Activated CD4-positive, alpha-beta memory T cell treated with anti-CD3 and anti-CD28 coated beads, Interleukin-2, amount 10 ng/mL, durations not matched to agents 7 days and 5 days (primary cell): ENCODE data around the gene RDH13. TPM values are rescaled to one million over a fixed set of nuclear protein-coding genes. Genes with fewer than 3 reads are reported as not detected.
"Not testable (repeated sequence)": the region's sequence is repeated elsewhere in the genome, so short reads cannot be mapped to it uniquely, and the experiment has no call there.

Experiments used
- CTCF ChIA-PET: fragments of 350-600 bp; sonication (Branson Sonifier 250); formaldehyde crosslinking; loops from one replicate; lab custom pipeline; 2021; ENCODE audit warnings: antibody characterized with exemption, inconsistent platforms; lab: Charles Lee
- POLR2A ChIA-PET: fragments of 350-600 bp; sonication (Branson Sonifier 250); formaldehyde crosslinking; loops from one replicate; lab custom pipeline; 2021; ENCODE audit warnings: antibody characterized with exemption; lab: Charles Lee
- DNase-seq: peaks from one replicate; pipeline ENCODE4 v3.0.0-alpha.2; 2020
- H3K27ac Mint-ChIP-seq: one replicate; pipeline ENCODE4 v1.8.0; 2021; ENCODE audit warnings: mild to moderate bottlenecking, mixed read lengths
- H3K27me3 Mint-ChIP-seq: one replicate; pipeline ENCODE4 v1.8.0; 2021; ENCODE audit warnings: mixed read lengths
- H3K36me3 Mint-ChIP-seq: one replicate; pipeline ENCODE4 v1.8.0; 2021; ENCODE audit warnings: low read depth, mixed read lengths
- H3K4me1 Mint-ChIP-seq: one replicate; pipeline ENCODE4 v1.8.0; 2021; ENCODE audit warnings: mixed read lengths
- H3K4me3 Mint-ChIP-seq: one replicate; pipeline ENCODE4 v1.8.0; 2021; ENCODE audit warnings: mild to moderate bottlenecking, mixed read lengths
- H3K9me3 Mint-ChIP-seq: one replicate; pipeline ENCODE4 v1.8.0; 2021; ENCODE audit warnings: mixed read lengths
- total RNA-seq, 2 experiments: library from RNA; stranded (reverse); gene quantifications; one replicate each; pipeline ENCODE4 v1.2.3, GENCODE V29; 2021

Gene RDH13
- total RNA-seq, 2 experiments from 2014 or later, result 15.3 to 15.5 TPM

- H3K27ac Mint-ChIP-seq, POLR2A ChIA-PET, CTCF ChIA-PET, H3K27me3 Mint-ChIP-seq, DNase-seq, H3K4me3 Mint-ChIP-seq: not testable (repeated sequence)
- peaks cover 38% of the 10 kb centered on the region for H3K4me1 Mint-ChIP-seq
- H3K36me3 Mint-ChIP-seq, result peaks cover 52% of the 10 kb centered on the region
- H3K9me3 Mint-ChIP-seq, result peaks cover 39% of the 10 kb centered on the region
Measured at GRCh38 chr19:55008781-55009180, 54.2 kb downstream of the RDH13 start.

- Mint-ChIP-seq H3K4me3 (peak overlapping the region; percentile 5), H3K9me3 (peaks cover 39% of the 10 kb centered on the region), H3K4me1 (peaks cover 38% of the 10 kb centered on the region)
Measured at GRCh38 chr19:55008189-55008588, 54.8 kb downstream of the RDH13 start.

GRCh38 chr19:55007537-55007936, 55.4 kb downstream of the RDH13 start:
- DNase-seq, H3K27me3 Mint-ChIP-seq, CTCF ChIA-PET, POLR2A ChIA-PET, H3K27ac Mint-ChIP-seq: not testable (repeated sequence)
- Mint-ChIP-seq H3K4me1 (peaks cover 38% of the 10 kb centered on the region), H3K4me3 (peak overlapping the region; percentile 67), H3K9me3 (peaks cover 39% of the 10 kb centered on the region), H3K36me3 (peaks cover 54% of the 10 kb centered on the region)

More at GRCh38 chr19:55008189-55008588, 54.8 kb downstream of the RDH13 start:
- CTCF ChIA-PET, H3K27me3 Mint-ChIP-seq, H3K27ac Mint-ChIP-seq, POLR2A ChIA-PET, DNase-seq: not testable (repeated sequence)
- peaks cover 54% of the 10 kb centered on the region for H3K36me3 Mint-ChIP-seq

- peaks cover 54% of the 10 kb centered on the region for H3K36me3 Mint-ChIP-seq
Measured at GRCh38 chr19:55006795-55007194, 56.2 kb downstream of the RDH13 start.

GRCh38 chr19:55005684-55006488, 57.1 kb downstream of the RDH13 start:
- ChIA-PET POLR2A (interaction anchor here (1.0 to 1.3 kb wide), 2 partner anchors 36 to 57 kb away, joined by 3 to 5 read pairs; partner anchors contain the start of gene RDH13), CTCF (interaction anchor here (0.7 kb wide), 1 partner anchor 180 kb away, joined by 3 read pairs; no protein-coding TSS in a partner anchor)
- Mint-ChIP-seq H3K4me3 (peak overlapping the region; percentile 79), H3K36me3 (peaks cover 47% of the 10 kb centered on the region), H3K4me1 (peaks cover 38% of the 10 kb centered on the region), H3K27ac (peak overlapping the region; percentile 85), H3K27me3 (no peaks in the 10 kb centered on the region), H3K9me3 (peaks cover 39% of the 10 kb centered on the region)
- peak; percentile 71 for DNase-seq

More at GRCh38 chr19:55006795-55007194, 56.2 kb downstream of the RDH13 start:
- H3K4me3 Mint-ChIP-seq, result peak overlapping the region; percentile 67
- DNase-seq, CTCF ChIA-PET, POLR2A ChIA-PET, H3K27me3 Mint-ChIP-seq: not testable (repeated sequence)
- H3K4me1 Mint-ChIP-seq, result peaks cover 38% of the 10 kb centered on the region
- peak overlapping the region; percentile 61 for H3K27ac Mint-ChIP-seq
- H3K9me3 Mint-ChIP-seq, result peaks cover 39% of the 10 kb centered on the region

- no peaks in the 10 kb centered on the region for H3K27me3 Mint-ChIP-seq
- no peak overlapping the region for H3K27ac Mint-ChIP-seq
- DNase-seq, result no peak
- H3K4me3 Mint-ChIP-seq, result no peak overlapping the region
- H3K4me1 Mint-ChIP-seq, result peaks cover 14% of the 10 kb centered on the region
- ChIA-PET POLR2A (no interaction called here), CTCF (no interaction called here)
- H3K36me3 Mint-ChIP-seq, result peaks cover 24% of the 10 kb centered on the region
- peaks cover 17% of the 10 kb centered on the region for H3K9me3 Mint-ChIP-seq
Measured at GRCh38 chr19:55000761-55001160, 62.2 kb downstream of the RDH13 start.

- H3K27me3 Mint-ChIP-seq, H3K4me3 Mint-ChIP-seq, H3K9me3 Mint-ChIP-seq, DNase-seq, POLR2A ChIA-PET, CTCF ChIA-PET, H3K27ac Mint-ChIP-seq, H3K36me3 Mint-ChIP-seq, H3K4me1 Mint-ChIP-seq: not testable (repeated sequence)
Measured at GRCh38 chr19:54998751-54999239, 64.2 kb downstream of the RDH13 start.

GRCh38 chr19:54995561-54995960, 67.4 kb downstream of the RDH13 start:
- no peaks in the 10 kb centered on the region for H3K27me3 Mint-ChIP-seq
- no peaks in the 10 kb centered on the region for H3K9me3 Mint-ChIP-seq
- POLR2A ChIA-PET, result no interaction called here

More at GRCh38 chr19:54995561-54995960, 67.4 kb downstream of the RDH13 start:
- no peak overlapping the region for H3K4me3 Mint-ChIP-seq
- no peak for DNase-seq
- peaks cover 4% of the 10 kb centered on the region for H3K36me3 Mint-ChIP-seq
- H3K4me1 Mint-ChIP-seq, result no peaks in the 10 kb centered on the region
- CTCF ChIA-PET, result no interaction called here
- H3K27ac Mint-ChIP-seq, result no peak overlapping the region

Other genes with a start within 250 kb of the RDH13 start
- under 1 TPM in 1 of 2 experiments, not detected in 1; 0.23 TPM for gene KIR3DL1, start 246.7 kb downstream of the RDH13 start, total RNA-seq
- not detected for gene KIR2DS4, start 230.5 kb downstream of the RDH13 start, total RNA-seq
- 1 to 10 TPM in 1 of 2 experiments, under 1 TPM in 1; 0.75 to 1.1 TPM for gene KIR3DL2, start 212.7 kb downstream of the RDH13 start, total RNA-seq
- gene FCAR, start 188.9 kb downstream of the RDH13 start, total RNA-seq, result not detected
- not detected for gene NCR1, start 157.0 kb downstream of the RDH13 start, total RNA-seq
- not detected for gene NLRP7, start 115.6 kb downstream of the RDH13 start, total RNA-seq
- gene NLRP2, start 96.8 kb downstream of the RDH13 start, total RNA-seq, result 10 to 100 TPM; 14.3 to 14.8 TPM
- under 1 TPM in 1 of 2 experiments, not detected in 1; 0.18 TPM for gene GP6, start 24.9 kb downstream of the RDH13 start, total RNA-seq
- 1 to 10 TPM; 6.9 to 7.6 TPM for gene EPS8L1, start 12.7 kb upstream of the RDH13 start, total RNA-seq
- 100 to 1,000 TPM; 132 to 134 TPM for gene PPP1R12C, start 54.5 kb upstream of the RDH13 start, total RNA-seq
- gene TNNT1, start 86.1 kb upstream of the RDH13 start, total RNA-seq, result under 1 TPM; 0.38 to 0.68 TPM
- not detected for gene TNNI3, start 94.6 kb upstream of the RDH13 start, total RNA-seq
- not detected for gene DNAAF3, start 103.5 kb upstream of the RDH13 start, total RNA-seq
- gene SYT5, start 117.1 kb upstream of the RDH13 start, total RNA-seq, result not detected
- gene PTPRH, start 146.4 kb upstream of the RDH13 start, total RNA-seq, result not detected
- gene TMEM86B, start 165.6 kb upstream of the RDH13 start, total RNA-seq, result 10 to 100 TPM; 10.3 to 12.4 TPM
- 100 to 1,000 TPM; 213 to 229 TPM for gene PPP6R1, start 195.9 kb upstream of the RDH13 start, total RNA-seq
- 10 to 100 TPM; 28.9 to 29.0 TPM for gene HSPBP1, start 217.0 kb upstream of the RDH13 start, total RNA-seq
- gene BRSK1, start 220.8 kb upstream of the RDH13 start, total RNA-seq, result 1 to 10 TPM; 5.6 to 5.7 TPM